Endothelial cell of umbilical vein (primary cell): ENCODE measurements around the gene OXSR1. TPM values are rescaled to one million over a fixed set of nuclear protein-coding genes. Genes with fewer than 3 reads are reported as not detected.

Source experiments
- BruUV-seq: library from RNA; stranded (reverse); fragments of 400-500 nt; replicated peaks from 2 replicates; lab custom pipeline; 2021; lab: Mats Ljungman, UMichigan
- CTCF ChIA-PET: fragments of 300-600, 350-600 bp; sonication (Branson Sonifier 250); formaldehyde crosslinking; loops from one replicate; lab custom pipeline; 2021; ENCODE audit warnings: antibody characterized with exemption, inconsistent platforms; lab: Charles Lee
- POLR2A ChIA-PET: fragments of 300-600, 350-600 bp; sonication (Branson Sonifier 250); formaldehyde crosslinking; loops from one replicate; lab custom pipeline; 2021; ENCODE audit warnings: antibody characterized with exemption, inconsistent platforms; lab: Charles Lee
- DNase-seq: peaks from one replicate; pipeline ENCODE4 v3.0.0-alpha.2; 2011; ENCODE audit warnings: low read depth, low spot score
- FAIRE-seq: peaks from 2 replicates; lab custom pipeline; 2011; peaks lifted over from hg19 to GRCh38; lab: Jason Lieb, UNC
- H2AFZ ChIP-seq: 2 replicates; pipeline ENCODE4 v1.6.0; 2012; ENCODE audit warnings: low read depth, low read length, control low read depth, inconsistent platforms
- H3K27ac ChIP-seq: 2 replicates; pipeline ENCODE4 v1.5.1; 2011; ENCODE audit warnings: low read depth, mild to moderate bottlenecking, control low read depth, low read length, moderate library complexity; ENCODE audit not compliant: insufficient read depth
- H3K27me3 ChIP-seq, 2 experiments: 2 replicates each; pipeline versions ENCODE4 v1.6.0 to v1.6.1; 2011; ENCODE audit warnings: low read length in 2 of 2, mixed read lengths in 1 of 2; ENCODE audit not compliant: control insufficient read depth in 2 of 2, insufficient read depth in 2 of 2
- H3K36me3 ChIP-seq, 2 experiments: 2 replicates in 1 of 2; 3 replicates in 1 of 2; pipeline ENCODE4 v1.5.1; 2011; ENCODE audit warnings: low read length in 2 of 2, mild to moderate bottlenecking in 1 of 2, moderate library complexity in 1 of 2; ENCODE audit not compliant: control insufficient read depth in 2 of 2, insufficient read depth in 2 of 2; ENCODE audit errors: extremely low read depth in 1 of 2
- H3K4me1 ChIP-seq: 3 replicates; pipeline ENCODE4 v1.5.1; 2011; ENCODE audit warnings: mild to moderate bottlenecking, low read length; ENCODE audit not compliant: control insufficient read depth, insufficient read depth; ENCODE audit errors: extremely low read depth
- H3K4me2 ChIP-seq: 2 replicates; pipeline ENCODE4 v1.6.1; 2011; ENCODE audit warnings: low read length, control low read depth, mixed read lengths; ENCODE audit not compliant: insufficient read depth
- H3K4me3 ChIP-seq, 3 experiments: fragments of 200-600 bp in 1 of 3; sonication (generic), shearing (Covaris generic) in 1 of 3; replicated peaks in 1 of 3; 2 replicates each; pipeline ENCODE4 v1.5.1; 2011 to 2016; ENCODE audit warnings: control low read depth in 3 of 3, low read length in 3 of 3, mild to moderate bottlenecking in 2 of 3, inconsistent platforms in 1 of 3, low read depth in 1 of 3, moderate library complexity in 1 of 3; ENCODE audit not compliant: insufficient read depth in 1 of 3
- H3K79me2 ChIP-seq: 2 replicates; pipeline ENCODE4 v1.6.0; 2012; ENCODE audit warnings: low read length, inconsistent platforms; ENCODE audit not compliant: control insufficient read depth, insufficient read depth
- H3K9ac ChIP-seq: replicated peaks from 2 replicates; pipeline ENCODE3; 2011; ENCODE audit warnings: low read length, control low read depth; ENCODE audit not compliant: insufficient read depth; ENCODE audit errors: extremely low read depth
- H3K9me1 ChIP-seq: replicated peaks from 3 replicates; pipeline ENCODE4 v1.6.0; 2011; ENCODE audit warnings: mild to moderate bottlenecking, low read length; ENCODE audit not compliant: control insufficient read depth, insufficient read depth; ENCODE audit errors: extremely low read depth
- H3K9me3 ChIP-seq: replicated peaks from 2 replicates; pipeline ENCODE4 v1.5.1; 2012; ENCODE audit warnings: low read length, inconsistent platforms; ENCODE audit not compliant: control insufficient read depth, insufficient read depth
- H4K20me1 ChIP-seq: replicated peaks from 2 replicates; pipeline ENCODE3; 2011; ENCODE audit warnings: mild to moderate bottlenecking, low read length; ENCODE audit not compliant: control insufficient read depth, insufficient read depth; ENCODE audit errors: extremely low read depth
- EZH2 ChIP-seq: IDR thresholded peaks from 2 replicates; pipeline ENCODE4 v1.6.1; 2012; ENCODE audit warnings: borderline replicate concordance, low read depth, mild to moderate bottlenecking, moderate library complexity, low read length, inconsistent platforms; ENCODE audit not compliant: severe bottlenecking
- FOS ChIP-seq: IDR thresholded peaks from 2 replicates; pipeline ENCODE4 v1.6.1; 2011; ENCODE audit warnings: mild to moderate bottlenecking, low read length, moderate library complexity, borderline replicate concordance; ENCODE audit not compliant: insufficient read depth
- GATA2 ChIP-seq: IDR thresholded peaks from 2 replicates; pipeline ENCODE4 v1.7.0; 2011; ENCODE audit warnings: low read depth, mild to moderate bottlenecking, moderate library complexity, mixed read lengths, low read length; ENCODE audit not compliant: insufficient read length, insufficient read depth
- JUN ChIP-seq: IDR thresholded peaks from 2 replicates; pipeline ENCODE4 v1.6.1; 2011; ENCODE audit warnings: borderline replicate concordance, low read depth; ENCODE audit not compliant: insufficient read length, insufficient read depth
- MYC ChIP-seq: IDR thresholded peaks from one replicate; pipeline ENCODE4 v1.6.1; 2011; ENCODE audit warnings: mild to moderate bottlenecking, low read depth, low read length
- POLR2A ChIP-seq: IDR thresholded peaks from 2 replicates; pipeline ENCODE4 v1.6.1; 2012; ENCODE audit warnings: low read depth, mild to moderate bottlenecking, control low read depth, low read length
- POLR2AphosphoS5 ChIP-seq: IDR thresholded peaks from 2 replicates; pipeline ENCODE4 v1.6.1; 2012; ENCODE audit warnings: low read depth, mild to moderate bottlenecking, control low read depth, low read length, moderate library complexity; ENCODE audit not compliant: insufficient read depth
- dilution Hi-C: fragments of 300-500 bp; cut with MboI; formaldehyde crosslinking; loops from one replicate; pipeline ENCODE4 v1.15.0; 2019; ENCODE audit warnings: low sequenced_read_pairs; ENCODE audit not compliant: extremely low pct_ligation_motif_present
- intact Hi-C: fragments of 100-400 bp; cut with micrococcal nuclease; formaldehyde crosslinking; loops from one replicate; pipeline ENCODE4 v1.10.0; 2022
- polyA plus RNA-seq, 4 experiments: library from polyadenylated mRNA; depleted of rRNA in 3 of 4; stranded (reverse) in 3 of 4; unstranded in 1 of 4; fragments of >200 nt; gene quantifications; 2 replicates each; pipeline versions ENCODE4 v1.2.1 to v1.2.3, GENCODE V29; 2011 to 2012; ENCODE audit warnings: missing spikeins in 1 of 4
- total RNA-seq: library from RNA; stranded (reverse); gene quantifications from 2 replicates; pipeline ENCODE4 v1.2.3, GENCODE V29; 2021
- TF ChIP-seq, protein P1 (sequence below), 2 donors: IDR thresholded peaks; 1 replicate in 1 of 2; 2 replicates in 1 of 2; pipeline ENCODE4 v1.5.1; 2011; ENCODE audit warnings: low read length in 2 of 2, mild to moderate bottlenecking in 2 of 2, moderate library complexity in 2 of 2, control low read depth in 1 of 2, inconsistent platforms in 1 of 2, low read depth in 1 of 2; ENCODE audit not compliant: insufficient read depth in 1 of 2; ENCODE audit errors: extremely low read depth in 1 of 2
- TF ChIP-seq, protein P2 (sequence below): IDR thresholded peaks from 2 replicates; pipeline ENCODE4 v1.6.1; 2011; ENCODE audit not compliant: insufficient read depth, insufficient read length

OXSR1 gene
- total and polyA plus RNA-seq, 2 donors (not counting 3 experiments of a cell fraction or from before 2014, with no cell fraction given): 15.1 to 32.9 TPM

DNA sequence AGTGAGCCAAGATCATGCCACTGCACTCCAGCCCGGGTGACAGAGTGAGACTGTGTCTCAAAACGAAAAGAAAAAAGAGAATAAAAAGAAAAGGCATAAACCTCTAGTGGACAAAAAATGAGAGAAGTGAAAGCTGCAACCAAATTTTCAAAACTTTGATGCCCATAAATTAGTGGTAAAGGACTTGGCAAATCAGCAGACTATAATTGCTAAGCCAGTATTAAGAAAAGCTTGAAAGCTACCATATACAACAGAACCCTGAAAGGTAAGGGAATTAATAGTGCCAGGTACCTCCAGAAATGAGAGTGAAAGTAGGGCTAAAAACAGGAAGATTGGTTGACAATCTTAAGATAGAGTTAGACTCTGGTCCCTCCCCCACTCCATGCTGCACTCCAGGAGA is 67.4 kb downstream of the OXSR1 start:
- dilution Hi-C loops: no loop called here
- CTCF ChIA-PET: interaction anchor here (1.7 kb wide), 1 partner anchor 66 kb away, joined by 3 read pairs; no protein-coding TSS in a partner anchor

More for the DNA sequence above, 67.4 kb downstream of the OXSR1 start:
- H3K79me2 ChIP-seq: no peaks in the 10 kb centered on the region
- H3K9me3 ChIP-seq: no peaks in the 10 kb centered on the region
- H3K9ac ChIP-seq: no peak overlapping the region
- H3K27me3 ChIP-seq: no peaks in the 10 kb centered on the region
- H3K4me3 ChIP-seq: no peak overlapping the region
- DNase-seq: no peak
- POLR2A ChIA-PET: no interaction called here
- no peak overlapping the region for H3K4me2 ChIP-seq
- no peak for TF ChIP-seq GATA2
- TF ChIP-seq MYC: no peak
- no peak for TF ChIP-seq POLR2A
- TF ChIP-seq FOS: no peak
- no peak for TF ChIP-seq JUN
- TF ChIP-seq, protein P1, sequence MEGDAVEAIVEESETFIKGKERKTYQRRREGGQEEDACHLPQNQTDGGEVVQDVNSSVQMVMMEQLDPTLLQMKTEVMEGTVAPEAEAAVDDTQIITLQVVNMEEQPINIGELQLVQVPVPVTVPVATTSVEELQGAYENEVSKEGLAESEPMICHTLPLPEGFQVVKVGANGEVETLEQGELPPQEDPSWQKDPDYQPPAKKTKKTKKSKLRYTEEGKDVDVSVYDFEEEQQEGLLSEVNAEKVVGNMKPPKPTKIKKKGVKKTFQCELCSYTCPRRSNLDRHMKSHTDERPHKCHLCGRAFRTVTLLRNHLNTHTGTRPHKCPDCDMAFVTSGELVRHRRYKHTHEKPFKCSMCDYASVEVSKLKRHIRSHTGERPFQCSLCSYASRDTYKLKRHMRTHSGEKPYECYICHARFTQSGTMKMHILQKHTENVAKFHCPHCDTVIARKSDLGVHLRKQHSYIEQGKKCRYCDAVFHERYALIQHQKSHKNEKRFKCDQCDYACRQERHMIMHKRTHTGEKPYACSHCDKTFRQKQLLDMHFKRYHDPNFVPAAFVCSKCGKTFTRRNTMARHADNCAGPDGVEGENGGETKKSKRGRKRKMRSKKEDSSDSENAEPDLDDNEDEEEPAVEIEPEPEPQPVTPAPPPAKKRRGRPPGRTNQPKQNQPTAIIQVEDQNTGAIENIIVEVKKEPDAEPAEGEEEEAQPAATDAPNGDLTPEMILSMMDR (IDR thresholded peaks at IDR 0.05; ENCODE audit: extremely low read depth in 1 of 2, insufficient read depth in 1 of 2, low read depth in 1 of 2, low read length in 2 of 2): no peak
- TF ChIP-seq, protein P2, sequence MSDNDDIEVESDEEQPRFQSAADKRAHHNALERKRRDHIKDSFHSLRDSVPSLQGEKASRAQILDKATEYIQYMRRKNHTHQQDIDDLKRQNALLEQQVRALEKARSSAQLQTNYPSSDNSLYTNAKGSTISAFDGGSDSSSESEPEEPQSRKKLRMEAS: no peak
- TF ChIP-seq EZH2: no peak
- TF ChIP-seq POLR2AphosphoS5: no peak
- BruUV-seq: no TSS peak
- no peak for FAIRE-seq
- intact Hi-C loops: loop anchor here (5.0 kb wide), 1 partner anchor 95 kb away; the partner anchor contains the start of genes ACAA1 and MYD88
- no peak overlapping the region for H3K27ac ChIP-seq
- no peak overlapping the region for H2AFZ ChIP-seq
- H4K20me1 ChIP-seq: no peaks in the 10 kb centered on the region
- H3K4me1 ChIP-seq: peaks cover 11% of the 10 kb centered on the region
- peaks cover 0 to 4% of the 10 kb centered on the region in 2 experiments for H3K36me3 ChIP-seq
- H3K9me1 ChIP-seq: no peaks in the 10 kb centered on the region
